OCI-LY1 (cell line): Measurements from ENCODE around the gene MANSC4.

Experiments
- H2AFZ ChIP-seq: fragments of 200-600 bp; sonication (generic), shearing (Covaris generic); 2 replicates; pipeline ENCODE4 v1.6.0; 2014; ENCODE audit warnings: antibody characterized with exemption, mild to moderate bottlenecking, low read length
- H3F3A ChIP-seq: fragments of 200-600 bp; sonication (generic), shearing (Covaris generic); 2 replicates; pipeline ENCODE4 v1.6.0; 2014; ENCODE audit warnings: mild to moderate bottlenecking, antibody characterized with exemption, low read length, moderate library complexity; ENCODE audit not compliant: insufficient read depth
- H3K27ac ChIP-seq: fragments of 200-600 bp; sonication (generic); 2 replicates; pipeline ENCODE4 v1.5.1; 2014; ENCODE audit warnings: low read length, mixed run types, mild to moderate bottlenecking, low read depth; ENCODE audit not compliant: poor library complexity, severe bottlenecking
- H3K27me3 ChIP-seq: fragments of 200-600 bp; sonication (generic); 2 replicates; pipeline ENCODE4 v1.6.0; 2014; ENCODE audit warnings: antibody characterized with exemption, mild to moderate bottlenecking, low read length, moderate library complexity; ENCODE audit not compliant: insufficient read depth
- H3K36me3 ChIP-seq: fragments of 200-600 bp; sonication (generic); 2 replicates; pipeline ENCODE4 v1.6.1; 2014; ENCODE audit warnings: mild to moderate bottlenecking, antibody characterized with exemption, low read length, moderate library complexity, mixed read lengths; ENCODE audit not compliant: insufficient read depth
- H3K4me1 ChIP-seq: fragments of 200-600 bp; sonication (generic); 2 replicates; pipeline ENCODE4 v1.5.1; 2014; ENCODE audit warnings: mild to moderate bottlenecking, low read length, moderate library complexity; ENCODE audit not compliant: insufficient read depth, severe bottlenecking
- H3K4me2 ChIP-seq: fragments of 200-600 bp; sonication (generic), shearing (Covaris generic); 2 replicates; pipeline ENCODE4 v1.6.1; 2014; ENCODE audit warnings: low read length
- H3K4me3 ChIP-seq: fragments of 200-600 bp; sonication (generic); 2 replicates; pipeline ENCODE4 v1.5.1; 2014; ENCODE audit warnings: low read length, low read depth, mild to moderate bottlenecking, mixed read lengths; ENCODE audit not compliant: poor library complexity, severe bottlenecking
- H3K79me2 ChIP-seq: fragments of 200-600 bp; shearing (Covaris generic); 2 replicates; pipeline ENCODE4 v1.6.1; 2016; ENCODE audit warnings: mixed run types, low read length, mixed read lengths; ENCODE audit not compliant: insufficient read depth
- H3K9ac ChIP-seq: fragments of 200-600 bp; sonication (generic), shearing (Covaris generic); 2 replicates; pipeline ENCODE4 v1.6.1; 2014; ENCODE audit warnings: mild to moderate bottlenecking, low read length, mixed read lengths
- H3K9me2 ChIP-seq: fragments of 200-600 bp; sonication (generic), shearing (Covaris generic); 2 replicates; pipeline ENCODE4 v1.6.1; 2014; ENCODE audit warnings: low read depth, mild to moderate bottlenecking, low read length, mixed read lengths
- H3K9me3 ChIP-seq: fragments of 200-600 bp; shearing (Covaris generic); 2 replicates; pipeline ENCODE4 v1.6.1; 2014; ENCODE audit warnings: low read length, mixed read lengths
- H4K20me1 ChIP-seq: fragments of 200-600 bp; sonication (generic), shearing (Covaris generic); 2 replicates; pipeline ENCODE4 v1.6.0; 2016; ENCODE audit warnings: mild to moderate bottlenecking, low read length; ENCODE audit not compliant: insufficient read depth
- EZH2 ChIP-seq: fragments of 200-600 bp; sonication (generic), shearing (Covaris generic); IDR thresholded peaks from 2 replicates; pipeline ENCODE4 v1.8.0; 2017; ENCODE audit warnings: borderline replicate concordance, mixed run types, mild to moderate bottlenecking, antibody characterized with exemption, low read length, moderate library complexity, mixed read lengths
- TF ChIP-seq, protein P1 (sequence below): fragments of 200-600 bp; sonication (generic), shearing (Covaris generic); IDR thresholded peaks from 2 replicates; pipeline ENCODE4 v1.5.1; 2017; ENCODE audit warnings: mild to moderate bottlenecking, antibody characterized with exemption, low read length, moderate library complexity, mixed read lengths

The MANSC4 gene

DNA sequence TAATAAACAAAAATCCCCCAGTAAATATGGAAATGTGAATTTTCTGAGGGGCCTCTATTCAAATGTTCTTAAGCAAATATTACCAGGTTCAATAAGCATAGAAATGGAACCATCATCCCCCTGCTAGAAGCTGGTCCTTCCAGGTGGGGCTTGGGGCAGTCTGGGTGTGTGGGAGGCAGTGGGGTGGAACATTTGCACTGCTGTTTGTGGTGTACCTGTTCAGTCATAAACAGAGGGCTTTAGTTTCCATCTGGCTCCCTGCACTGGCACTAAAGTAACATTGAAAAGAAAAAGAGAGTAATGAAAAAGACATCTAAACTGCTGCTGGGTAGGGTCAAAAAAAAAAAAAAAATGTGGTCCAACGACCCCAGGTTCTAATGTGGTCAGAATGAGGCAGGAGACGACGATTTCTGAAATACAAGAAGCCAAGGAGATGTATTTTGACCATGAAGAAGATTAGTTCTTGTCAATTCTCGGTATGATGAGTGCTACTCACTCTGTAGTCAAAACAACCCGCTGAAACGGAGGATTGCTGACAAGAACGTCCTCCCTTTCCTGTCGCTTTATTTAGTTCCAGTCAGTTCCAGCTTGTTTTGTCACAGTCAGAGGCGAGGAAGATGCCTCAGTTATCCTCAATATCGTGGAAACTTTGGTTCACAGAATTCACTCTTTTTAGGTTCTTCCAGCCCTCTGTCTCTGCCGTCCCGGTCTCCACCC, 44.2 kb upstream of the MANSC4 start:
- H3K27me3 ChIP-seq, result no peaks in the 10 kb centered on the region
- no peak overlapping the region for H2AFZ ChIP-seq
- H3K4me2 ChIP-seq, result peak overlapping the region; percentile 70
- H3K36me3 ChIP-seq, result no peaks in the 10 kb centered on the region
- no peaks in the 10 kb centered on the region for H3K9me3 ChIP-seq
- H3K79me2 ChIP-seq, result no peaks in the 10 kb centered on the region
- peak overlapping the region; percentile 77 for H3K9ac ChIP-seq
- no peak for TF ChIP-seq EZH2
- TF ChIP-seq, protein P1, sequence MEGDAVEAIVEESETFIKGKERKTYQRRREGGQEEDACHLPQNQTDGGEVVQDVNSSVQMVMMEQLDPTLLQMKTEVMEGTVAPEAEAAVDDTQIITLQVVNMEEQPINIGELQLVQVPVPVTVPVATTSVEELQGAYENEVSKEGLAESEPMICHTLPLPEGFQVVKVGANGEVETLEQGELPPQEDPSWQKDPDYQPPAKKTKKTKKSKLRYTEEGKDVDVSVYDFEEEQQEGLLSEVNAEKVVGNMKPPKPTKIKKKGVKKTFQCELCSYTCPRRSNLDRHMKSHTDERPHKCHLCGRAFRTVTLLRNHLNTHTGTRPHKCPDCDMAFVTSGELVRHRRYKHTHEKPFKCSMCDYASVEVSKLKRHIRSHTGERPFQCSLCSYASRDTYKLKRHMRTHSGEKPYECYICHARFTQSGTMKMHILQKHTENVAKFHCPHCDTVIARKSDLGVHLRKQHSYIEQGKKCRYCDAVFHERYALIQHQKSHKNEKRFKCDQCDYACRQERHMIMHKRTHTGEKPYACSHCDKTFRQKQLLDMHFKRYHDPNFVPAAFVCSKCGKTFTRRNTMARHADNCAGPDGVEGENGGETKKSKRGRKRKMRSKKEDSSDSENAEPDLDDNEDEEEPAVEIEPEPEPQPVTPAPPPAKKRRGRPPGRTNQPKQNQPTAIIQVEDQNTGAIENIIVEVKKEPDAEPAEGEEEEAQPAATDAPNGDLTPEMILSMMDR, result no peak
- H3K4me3 ChIP-seq, result peak overlapping the region; percentile 65
- no peaks in the 10 kb centered on the region for H4K20me1 ChIP-seq
- H3K4me1 ChIP-seq, result peaks cover 86% of the 10 kb centered on the region
- peak overlapping the region; percentile 98 for H3K27ac ChIP-seq
- H3F3A ChIP-seq, result no peaks in the 10 kb centered on the region
- no peaks in the 10 kb centered on the region for H3K9me2 ChIP-seq

DNA sequence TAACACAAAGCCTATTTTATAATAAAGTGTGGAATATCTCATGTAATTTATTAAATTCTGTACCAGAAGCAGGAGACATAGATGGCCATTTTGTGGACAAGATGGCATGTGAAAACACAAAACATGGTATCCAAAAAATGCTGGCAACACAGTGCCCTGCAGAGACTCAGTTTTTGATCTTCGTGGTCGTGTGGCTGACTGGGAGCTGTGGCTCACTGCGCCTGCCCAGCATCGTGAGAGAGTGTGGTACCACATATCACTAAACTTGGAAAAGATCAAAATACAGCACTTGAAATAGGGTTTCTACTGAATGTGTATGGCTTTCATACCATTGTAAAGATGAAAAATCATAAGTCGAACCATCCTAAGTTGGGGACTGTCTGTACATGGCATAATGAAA, 43.0 kb upstream of the MANSC4 start:
- Histone ChIP-seq H3K4me3 (peak overlapping the region; percentile 65), H3K27ac (peak overlapping the region; percentile 98), H3K9me3 (no peaks in the 10 kb centered on the region), H3K36me3 (no peaks in the 10 kb centered on the region; the same call in 1 of the 2 replicates), H3K4me2 (peak overlapping the region; percentile 70), H4K20me1 (no peaks in the 10 kb centered on the region), H3K4me1 (peaks cover 86% of the 10 kb centered on the region), H3K9me2 (no peaks in the 10 kb centered on the region), H3K9ac (peak overlapping the region; percentile 77), H3K27me3 (no peaks in the 10 kb centered on the region), H3F3A (0 out of 2 replicates have a peak, but pooled peaks cover 3% of the 10 kb centered on the region), H3K79me2 (no peaks in the 10 kb centered on the region), H2AFZ (no peak overlapping the region)
- TF ChIP-seq, protein P1, result no peak
- no peak for TF ChIP-seq EZH2

- TF ChIP-seq EZH2, result no peak
- TF ChIP-seq, protein P1, result no peak
- peak overlapping the region; percentile 70 for H3K4me2 ChIP-seq
- no peaks in the 10 kb centered on the region for H3K79me2 ChIP-seq
- H4K20me1 ChIP-seq, result no peaks in the 10 kb centered on the region
- H2AFZ ChIP-seq, result no peak overlapping the region
- H3K27ac ChIP-seq, result peak overlapping the region; percentile 98
- no peaks in the 10 kb centered on the region for H3K27me3 ChIP-seq
- H3F3A ChIP-seq, result 0 out of 2 replicates have a peak, but pooled peaks cover 3% of the 10 kb centered on the region
- no peaks in the 10 kb centered on the region for H3K9me2 ChIP-seq
- H3K9ac ChIP-seq, result peak overlapping the region; percentile 77
- H3K36me3 ChIP-seq, result peaks cover 3% of the 10 kb centered on the region; the same call in 1 of the 2 replicates
- H3K4me1 ChIP-seq, result peaks cover 91% of the 10 kb centered on the region
- H3K9me3 ChIP-seq, result no peaks in the 10 kb centered on the region
- H3K4me3 ChIP-seq, result peak overlapping the region; percentile 65
Measured at GRCh38 chr12:27822076-27822712, 42.2 kb upstream of the MANSC4 start.
